ENCODE results near the gene CTBP2. TPM values are rescaled to one million over a fixed set of nuclear protein-coding genes. Genes with fewer than 3 reads are reported as not detected.

CTBP2 gene
- total RNA-seq, 2 experiments from 2014 or later, result 0.40 TPM; not detected in 1

DNA sequence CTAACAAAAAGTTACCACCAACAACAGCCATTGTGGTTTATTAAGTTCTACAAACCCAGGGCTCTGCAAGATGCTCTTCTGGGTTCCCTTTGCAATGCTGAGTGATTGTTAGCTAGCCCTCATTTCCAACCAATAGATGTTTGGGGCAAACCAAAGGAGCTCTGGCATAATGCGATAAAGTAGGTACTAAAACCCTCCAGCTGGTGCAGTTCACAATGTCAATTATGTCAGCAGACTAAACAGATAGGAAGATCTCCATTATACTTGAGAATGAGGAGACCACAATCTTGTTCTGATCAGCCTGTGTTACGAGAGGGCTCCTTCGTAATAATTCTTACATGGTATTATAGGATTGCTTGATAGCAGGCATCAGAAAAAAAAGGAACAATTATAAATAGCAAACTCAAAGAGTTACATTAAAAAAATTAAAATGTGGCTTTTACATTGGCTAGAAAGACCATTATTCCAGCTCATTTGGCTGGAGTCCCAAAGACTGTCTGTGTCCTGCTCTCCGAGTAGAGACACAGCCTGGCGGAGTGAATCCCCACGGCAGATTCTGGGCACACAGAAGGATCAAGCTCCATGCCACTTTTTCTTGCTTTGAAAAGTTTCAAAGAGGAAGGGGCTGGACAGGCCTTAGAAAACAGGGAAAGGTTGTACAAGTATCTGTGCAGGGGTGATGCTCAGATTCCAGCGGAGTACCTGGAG, 124.6 kb downstream of the CTBP2 start:
- H3K9me3 Mint-ChIP-seq, result no peaks in the 10 kb centered on the region
- no peak for DNase-seq
- no peak overlapping the region for H3K27ac Mint-ChIP-seq
- H3K4me3 Mint-ChIP-seq, result no peak overlapping the region
- no peaks in the 10 kb centered on the region for H3K4me1 Mint-ChIP-seq
- H3K27me3 Mint-ChIP-seq, result peaks cover 3% of the 10 kb centered on the region
- ChIA-PET POLR2A (no interaction called here), CTCF (interaction anchor here (0.5 to 1.0 kb wide), 2 partner anchors 68 to 191 kb away, joined by 4 read pairs; no protein-coding TSS in a partner anchor)
- no peaks in the 10 kb centered on the region for H3K36me3 Mint-ChIP-seq (ENCODE audit: low read depth)

GRCh38 chr10:125035136-125035535, 125.2 kb downstream of the CTBP2 start:
- Mint-ChIP-seq H3K9me3 (no peaks in the 10 kb centered on the region), H3K36me3 (ENCODE audit: low read depth) (no peaks in the 10 kb centered on the region), H3K27ac (no peak overlapping the region), H3K4me3 (no peak overlapping the region), H3K27me3 (peaks cover 3% of the 10 kb centered on the region), H3K4me1 (no peaks in the 10 kb centered on the region)
- POLR2A ChIA-PET, result no interaction called here
- DNase-seq, result no peak
- CTCF ChIA-PET, result interaction anchor here (1.0 kb wide), 1 partner anchor 67 kb away, joined by 4 read pairs; no protein-coding TSS in a partner anchor

- Mint-ChIP-seq H3K4me3 (no peak overlapping the region), H3K27ac (no peak overlapping the region), H3K36me3 (ENCODE audit: low read depth) (no peaks in the 10 kb centered on the region), H3K27me3 (peaks cover 3% of the 10 kb centered on the region), H3K4me1 (no peaks in the 10 kb centered on the region), H3K9me3 (no peaks in the 10 kb centered on the region)
- no peak for DNase-seq
- CTCF ChIA-PET, result no interaction called here
- POLR2A ChIA-PET, result no interaction called here
These were observed 125.7 kb downstream of the CTBP2 start for GRCh38 chr10:125034675-125035074.

- ChIA-PET POLR2A (no interaction called here), CTCF (no interaction called here)
- DNase-seq, result no peak
- no peak overlapping the region for H3K4me3 Mint-ChIP-seq
- H3K27me3 Mint-ChIP-seq, result peaks cover 3% of the 10 kb centered on the region
- H3K9me3 Mint-ChIP-seq, result no peaks in the 10 kb centered on the region
- no peak overlapping the region for H3K27ac Mint-ChIP-seq
- H3K4me1 Mint-ChIP-seq, result no peaks in the 10 kb centered on the region
- H3K36me3 Mint-ChIP-seq (ENCODE audit: low read depth), result no peaks in the 10 kb centered on the region
These were observed 127.0 kb downstream of the CTBP2 start for GRCh38 chr10:125033146-125033924.

DNA sequence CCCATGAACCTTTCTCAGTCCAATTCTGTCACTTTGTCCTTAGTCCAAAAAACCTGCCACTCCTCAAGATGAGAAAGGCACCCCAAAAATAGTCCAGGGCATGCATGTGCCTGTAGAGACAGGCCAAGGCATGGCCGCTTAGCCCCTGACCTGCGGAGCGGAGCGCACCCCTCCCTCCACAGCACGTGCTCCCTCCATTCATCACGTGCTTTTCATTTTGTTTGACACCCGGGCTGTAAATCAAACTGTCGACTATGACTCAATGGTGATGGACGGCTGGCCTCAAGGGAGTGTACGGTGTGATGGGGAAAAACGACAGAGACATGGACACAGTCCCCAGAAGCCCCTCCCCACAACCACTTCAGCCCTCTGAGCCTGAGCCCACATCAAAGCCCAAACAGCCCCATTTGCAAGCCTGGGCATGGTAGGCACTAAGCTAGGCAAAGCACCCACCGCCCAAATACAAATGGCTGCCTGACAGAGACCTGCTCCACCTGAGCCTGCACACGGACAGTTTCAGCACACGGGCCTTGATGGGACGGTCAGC, 127.8 kb downstream of the CTBP2 start:
- Mint-ChIP-seq H3K9me3 (no peaks in the 10 kb centered on the region), H3K4me3 (no peak overlapping the region), H3K27ac (no peak overlapping the region), H3K36me3 (ENCODE audit: low read depth) (no peaks in the 10 kb centered on the region), H3K27me3 (peaks cover 3% of the 10 kb centered on the region), H3K4me1 (no peaks in the 10 kb centered on the region)
- ChIA-PET POLR2A (no interaction called here), CTCF (no interaction called here)
- no peak for DNase-seq

DNA sequence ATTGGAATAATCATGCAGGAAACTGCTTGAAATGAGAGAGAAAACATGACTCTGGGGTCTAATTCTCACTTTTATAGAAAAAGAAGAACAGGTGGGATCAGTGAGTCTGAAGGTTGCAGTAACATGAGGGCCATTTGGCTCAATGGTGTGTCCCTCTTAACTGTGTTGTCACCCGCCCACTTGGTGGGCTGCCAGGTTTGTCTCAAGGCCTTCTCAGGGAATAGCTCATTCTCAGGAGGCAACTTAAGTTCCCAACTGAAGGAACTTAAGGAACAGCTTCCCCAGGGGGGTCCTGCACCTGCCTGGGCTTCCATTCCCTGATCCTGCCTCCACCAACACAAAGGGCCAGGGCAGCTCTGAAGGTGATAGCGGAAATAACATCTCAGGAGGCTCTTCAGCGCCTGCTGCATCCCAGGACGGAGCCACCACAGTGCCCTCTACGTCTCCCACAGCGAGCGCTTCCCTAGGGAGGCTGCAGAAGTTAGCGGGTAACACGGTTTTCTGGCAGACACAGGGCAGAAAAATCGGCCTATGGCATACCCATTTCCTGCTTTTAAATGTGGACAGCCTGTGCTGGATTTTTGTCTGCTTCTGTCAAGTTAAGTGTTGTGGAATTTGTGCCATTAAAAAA, 129.7 kb downstream of the CTBP2 start:
- H3K27ac Mint-ChIP-seq, result no peak overlapping the region
- no peak for DNase-seq
- H3K9me3 Mint-ChIP-seq, result no peaks in the 10 kb centered on the region
- H3K36me3 Mint-ChIP-seq (ENCODE audit: low read depth), result no peaks in the 10 kb centered on the region
- no peak overlapping the region for H3K4me3 Mint-ChIP-seq
- no peaks in the 10 kb centered on the region for H3K4me1 Mint-ChIP-seq
- no peaks in the 10 kb centered on the region for H3K27me3 Mint-ChIP-seq
- POLR2A ChIA-PET, result no interaction called here
- CTCF ChIA-PET, result no interaction called here

- Mint-ChIP-seq H3K4me1 (no peaks in the 10 kb centered on the region), H3K9me3 (no peaks in the 10 kb centered on the region), H3K36me3 (ENCODE audit: low read depth) (no peaks in the 10 kb centered on the region), H3K27ac (no peak overlapping the region), H3K4me3 (no peak overlapping the region), H3K27me3 (no peaks in the 10 kb centered on the region)
- POLR2A ChIA-PET, result no interaction called here
- no peak for DNase-seq
- CTCF ChIA-PET, result no interaction called here
These were observed 130.7 kb downstream of the CTBP2 start for GRCh38 chr10:125029584-125030242.

GRCh38 chr10:125027871-125028869, 132.2 kb downstream of the CTBP2 start:
- ChIA-PET POLR2A (no interaction called here), CTCF (interaction anchor here (0.6 to 0.9 kb wide), 2 partner anchors 20 to 51 kb away, joined by 3 to 4 read pairs; no protein-coding TSS in a partner anchor)
- H3K27me3 Mint-ChIP-seq, result no peaks in the 10 kb centered on the region
- H3K27ac Mint-ChIP-seq, result no peak overlapping the region
- H3K36me3 Mint-ChIP-seq (ENCODE audit: low read depth), result no peaks in the 10 kb centered on the region
- H3K4me3 Mint-ChIP-seq, result no peak overlapping the region
- no peaks in the 10 kb centered on the region for H3K4me1 Mint-ChIP-seq
- no peaks in the 10 kb centered on the region for H3K9me3 Mint-ChIP-seq
- no peak for DNase-seq

DNA sequence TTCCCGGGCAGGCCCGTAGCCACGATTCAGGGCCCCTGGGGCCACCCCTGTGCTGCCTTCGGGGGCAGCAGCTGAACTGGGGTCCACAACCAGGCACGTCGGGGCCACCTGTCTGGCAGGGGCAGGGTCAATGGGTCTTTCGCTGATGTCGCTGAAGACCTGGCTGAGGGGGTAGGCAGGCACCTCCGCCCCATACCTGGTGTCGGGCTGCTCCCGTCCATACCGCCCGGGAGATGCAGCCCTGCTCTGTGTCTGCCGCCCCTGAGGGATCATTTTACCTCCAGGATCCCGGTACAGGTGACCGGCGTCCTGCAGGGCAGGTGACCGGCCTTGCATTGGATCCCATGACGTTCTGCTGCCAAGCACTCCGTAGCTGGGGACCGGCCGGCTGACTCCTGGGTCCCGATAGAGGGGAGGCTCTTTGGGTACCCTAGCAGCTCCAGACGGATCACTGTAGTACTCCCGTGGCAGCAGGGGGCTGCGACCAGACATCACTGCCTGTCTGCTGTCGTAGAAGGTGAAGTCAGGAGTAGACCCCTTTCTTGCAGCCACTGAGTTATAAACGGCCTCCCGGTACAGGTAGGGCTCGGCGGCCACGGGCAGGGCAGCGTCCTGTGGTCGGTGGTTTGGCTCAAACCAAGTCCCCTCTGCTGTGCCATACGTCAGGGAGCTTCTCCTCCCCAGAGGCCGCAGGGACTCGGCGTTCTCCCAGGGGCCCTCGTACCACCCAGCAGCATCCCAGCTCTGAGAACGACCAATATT, 133.2 kb downstream of the CTBP2 start:
- H3K36me3 Mint-ChIP-seq (ENCODE audit: low read depth), result no peaks in the 10 kb centered on the region
- ChIA-PET POLR2A (no interaction called here), CTCF (interaction anchor here (0.6 kb wide), 1 partner anchor 21 kb away, joined by 3 read pairs; no protein-coding TSS in a partner anchor)
- no peak overlapping the region for H3K4me3 Mint-ChIP-seq
- no peaks in the 10 kb centered on the region for H3K27me3 Mint-ChIP-seq
- no peaks in the 10 kb centered on the region for H3K4me1 Mint-ChIP-seq
- H3K27ac Mint-ChIP-seq, result no peak overlapping the region
- DNase-seq, result no peak
- no peaks in the 10 kb centered on the region for H3K9me3 Mint-ChIP-seq

DNA sequence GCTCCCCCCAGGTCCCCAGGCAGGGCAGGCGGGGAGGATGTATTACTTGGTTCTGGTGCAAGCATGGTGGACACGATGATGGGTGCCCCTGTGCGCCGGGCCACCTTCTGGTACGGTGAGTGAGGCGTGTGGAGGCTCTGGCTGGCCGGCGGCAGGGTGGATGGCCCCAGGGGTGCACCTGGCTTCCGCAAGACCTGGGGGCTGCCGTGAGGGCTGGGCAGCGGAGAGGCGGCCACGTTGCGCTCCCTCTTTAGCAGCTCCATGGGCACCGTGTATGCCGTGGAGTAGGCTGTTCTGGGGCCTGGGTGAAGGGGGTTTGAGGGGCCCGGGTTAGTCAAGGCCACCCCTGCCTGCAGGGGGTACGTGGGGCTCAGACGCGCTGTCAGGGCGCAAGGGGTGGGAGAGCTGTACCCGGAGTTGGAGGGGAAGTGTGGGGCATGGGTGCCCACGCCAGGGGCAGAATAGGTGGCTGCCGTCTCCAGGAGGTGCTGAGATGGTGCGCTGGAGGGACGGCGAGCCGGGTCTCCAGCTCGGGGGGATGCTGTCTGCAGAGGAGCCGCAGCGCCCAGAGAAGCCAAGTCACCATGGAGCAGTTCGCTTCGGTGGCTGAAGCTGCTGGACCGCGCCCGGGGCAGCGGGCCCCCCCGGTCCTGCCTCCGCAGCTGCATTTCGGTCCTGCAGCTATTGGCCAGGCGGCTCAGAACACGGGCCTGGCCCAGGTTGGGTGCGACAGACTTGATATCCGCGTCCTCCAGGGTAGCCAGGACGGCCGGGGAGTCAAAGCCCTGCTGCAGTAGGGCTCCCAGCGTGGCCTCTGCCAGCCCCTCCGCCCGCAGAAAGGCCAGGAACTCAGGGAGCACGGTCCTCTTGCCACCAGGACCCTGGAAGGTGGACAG, 134.1 kb downstream of the CTBP2 start:
- Mint-ChIP-seq H3K9me3 (no peaks in the 10 kb centered on the region), H3K36me3 (ENCODE audit: low read depth) (no peaks in the 10 kb centered on the region), H3K4me3 (no peak overlapping the region), H3K4me1 (no peaks in the 10 kb centered on the region), H3K27me3 (no peaks in the 10 kb centered on the region), H3K27ac (no peak overlapping the region)
- no peak for DNase-seq
- POLR2A ChIA-PET, result no interaction called here
- CTCF ChIA-PET, result no interaction called here

DNA sequence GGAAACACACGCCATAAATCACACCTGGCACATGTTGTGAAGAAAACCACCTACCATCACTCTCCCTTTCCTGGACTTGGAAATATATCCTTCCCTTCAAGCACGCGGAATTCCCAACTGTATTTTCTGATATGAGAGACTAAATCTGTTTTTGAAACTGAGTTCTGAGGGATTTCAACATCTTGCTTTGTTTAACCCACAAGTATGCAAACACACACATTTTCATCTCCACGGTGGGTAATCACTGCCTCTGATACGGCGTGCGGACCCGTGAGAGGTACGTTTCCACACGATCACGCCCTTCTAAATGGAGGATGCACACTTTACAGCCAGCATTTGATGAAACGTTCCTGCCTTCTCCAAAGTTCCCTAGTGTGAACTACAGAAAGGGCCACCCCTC, 135.0 kb downstream of the CTBP2 start:
- H3K4me1 Mint-ChIP-seq, result no peaks in the 10 kb centered on the region
- CTCF ChIA-PET, result no interaction called here
- H3K27me3 Mint-ChIP-seq, result no peaks in the 10 kb centered on the region
- H3K4me3 Mint-ChIP-seq, result no peak overlapping the region
- H3K27ac Mint-ChIP-seq, result no peak overlapping the region
- H3K9me3 Mint-ChIP-seq, result no peaks in the 10 kb centered on the region
- POLR2A ChIA-PET, result no interaction called here
- no peaks in the 10 kb centered on the region for H3K36me3 Mint-ChIP-seq (ENCODE audit: low read depth)
- no peak for DNase-seq

All from activated CD4-positive, alpha-beta T cell treated with anti-CD3 and anti-CD28 coated beads, Interleukin-2, amount 10 ng/mL, durations not matched to agents 7 days and 5 days (primary cell).